Measurements from ENCODE around the gene TUSC2. TPM values are rescaled to one million over a fixed set of nuclear protein-coding genes. Genes with fewer than 3 reads are reported as not detected.

TUSC2 gene
- total and polyA plus RNA-seq, 9 of the 15 experiments (the other 6 are each of a cell fraction or from before 2014, with no cell fraction given): 2.8 to 67.5 (median 25.8) TPM

DNA sequence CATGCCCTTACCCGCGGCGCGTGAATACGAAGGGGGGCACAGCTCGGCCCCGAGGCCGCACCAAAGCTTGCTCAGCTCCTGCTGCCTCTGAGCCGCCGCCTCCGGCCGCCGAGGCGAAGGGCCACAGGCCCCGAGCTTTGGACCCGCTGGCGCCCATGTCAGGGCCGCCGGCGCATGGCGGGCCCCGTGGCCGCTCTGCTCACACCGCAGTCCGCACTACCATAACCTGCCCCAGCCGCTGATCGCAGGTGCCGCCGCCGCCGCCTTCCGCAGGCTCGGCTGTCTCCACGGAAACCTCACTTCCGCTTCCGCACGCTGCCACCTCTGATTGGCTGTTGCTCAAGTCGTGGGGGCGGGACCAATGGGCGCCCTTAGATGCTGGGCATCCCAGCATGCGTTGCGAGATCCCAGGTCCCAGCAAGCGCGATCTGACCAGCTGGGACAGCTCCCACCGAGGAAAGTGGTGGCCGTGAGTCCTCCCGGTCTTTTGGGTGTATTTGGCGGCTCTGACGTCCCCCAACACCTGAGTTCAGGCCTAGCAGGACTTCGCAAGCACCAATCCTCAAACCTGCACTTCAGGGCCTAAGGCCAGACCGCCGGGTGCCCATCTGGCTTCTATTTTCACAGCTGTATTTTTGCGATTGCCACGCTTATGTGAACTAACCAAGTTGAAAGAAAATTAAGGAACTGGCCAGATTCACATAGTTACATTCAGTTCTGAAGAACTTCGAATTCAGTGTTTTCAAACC, at the start of gene TUSC2 (continued):
- TF ChIP-seq ZNF717 (CRISPR knock-in tag; IDR thresholded peaks at IDR 0.05) (no peak), ZBTB7A (IDR thresholded peaks at IDR 0.05; ENCODE audit: borderline replicate concordance, control insufficient read depth, low read depth, low read length) (no peak), PHF20 (IDR thresholded peaks at IDR 0.05; ENCODE audit: partially characterized antibody) (peak; percentile 80), FOS (IDR thresholded peaks at IDR 0.05; ENCODE audit: extremely low read depth, insufficient read length) (peak; percentile 74), TAL1 (IDR thresholded peaks at IDR 0.05) (no peak), EGR1 (conservative IDR thresholded peaks at IDR 0.05) (peak; percentile 49), ZNF143 (CRISPR knock-in tag; IDR thresholded peaks at IDR 0.05) (peak; percentile 80), ETS1 (conservative IDR thresholded peaks at IDR 0.05; ENCODE audit: control insufficient read depth, low read depth, low read length) (peak; percentile 75), ZNF445 (CRISPR knock-in tag; IDR thresholded peaks at IDR 0.05; ENCODE audit: low read depth) (no peak), RBM25 (IDR thresholded peaks at IDR 0.05; ENCODE audit: low read depth, low read length, severe bottlenecking) (peak; percentile 46), SRSF1 (IDR thresholded peaks at IDR 0.05; ENCODE audit: low read depth, low read length) (0 out of 2 replicates have a peak, but pooled peaks have one; percentile 36), E2F8 (IDR thresholded peaks at IDR 0.05; ENCODE audit: low read depth, partially characterized antibody) (peak; percentile 61), SNIP1 (IDR thresholded peaks at IDR 0.05; ENCODE audit: low read depth) (no peak), RBM14 (IDR thresholded peaks at IDR 0.05; ENCODE audit: borderline replicate concordance, insufficient read depth, low read depth, low read length) (no peak), POLR2G (IDR thresholded peaks at IDR 0.05; ENCODE audit: low read depth, low read length) (peak; percentile 95), HNRNPL (IDR thresholded peaks at IDR 0.05; ENCODE audit: low read depth, low read length) (no peak), RFX1 (IDR thresholded peaks at IDR 0.05) (peak; percentile 80; the same call in 1 of the 2 replicates), ZNF175 (CRISPR knock-in tag; IDR thresholded peaks at IDR 0.05; ENCODE audit: low read depth) (no peak), SRF (CRISPR knock-in tag; IDR thresholded peaks at IDR 0.05) (no peak)
- TF ChIP-seq, protein P1, sequence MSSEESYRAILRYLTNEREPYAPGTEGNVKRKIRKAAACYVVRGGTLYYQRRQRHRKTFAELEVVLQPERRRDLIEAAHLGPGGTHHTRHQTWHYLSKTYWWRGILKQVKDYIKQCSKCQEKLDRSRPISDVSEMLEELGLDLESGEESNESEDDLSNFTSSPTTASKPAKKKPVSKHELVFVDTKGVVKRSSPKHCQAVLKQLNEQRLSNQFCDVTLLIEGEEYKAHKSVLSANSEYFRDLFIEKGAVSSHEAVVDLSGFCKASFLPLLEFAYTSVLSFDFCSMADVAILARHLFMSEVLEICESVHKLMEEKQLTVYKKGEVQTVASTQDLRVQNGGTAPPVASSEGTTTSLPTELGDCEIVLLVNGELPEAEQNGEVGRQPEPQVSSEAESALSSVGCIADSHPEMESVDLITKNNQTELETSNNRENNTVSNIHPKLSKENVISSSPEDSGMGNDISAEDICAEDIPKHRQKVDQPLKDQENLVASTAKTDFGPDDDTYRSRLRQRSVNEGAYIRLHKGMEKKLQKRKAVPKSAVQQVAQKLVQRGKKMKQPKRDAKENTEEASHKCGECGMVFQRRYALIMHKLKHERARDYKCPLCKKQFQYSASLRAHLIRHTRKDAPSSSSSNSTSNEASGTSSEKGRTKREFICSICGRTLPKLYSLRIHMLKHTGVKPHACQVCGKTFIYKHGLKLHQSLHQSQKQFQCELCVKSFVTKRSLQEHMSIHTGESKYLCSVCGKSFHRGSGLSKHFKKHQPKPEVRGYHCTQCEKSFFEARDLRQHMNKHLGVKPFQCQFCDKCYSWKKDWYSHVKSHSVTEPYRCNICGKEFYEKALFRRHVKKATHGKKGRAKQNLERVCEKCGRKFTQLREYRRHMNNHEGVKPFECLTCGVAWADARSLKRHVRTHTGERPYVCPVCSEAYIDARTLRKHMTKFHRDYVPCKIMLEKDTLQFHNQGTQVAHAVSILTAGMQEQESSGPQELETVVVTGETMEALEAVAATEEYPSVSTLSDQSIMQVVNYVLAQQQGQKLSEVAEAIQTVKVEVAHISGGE (CRISPR knock-in tag; IDR thresholded peaks at IDR 0.05): peak in 1 of 3 experiments; percentile 53; a peak in 1 of 6 replicates
